Activated gamma-delta T cell treated with Interleukin-2 at 50 U/mL for 16 hours (primary cell): ENCODE results near the gene IL17RD.
"Not testable (repeated sequence)": the region's sequence is repeated elsewhere in the genome, so short reads cannot be mapped to it uniquely, and the experiment has no call there.

ENCODE experiments used
- DNase-seq: peaks from one replicate; pipeline ENCODE4 v3.0.0-alpha.2; 2020

IL17RD gene

DNA sequence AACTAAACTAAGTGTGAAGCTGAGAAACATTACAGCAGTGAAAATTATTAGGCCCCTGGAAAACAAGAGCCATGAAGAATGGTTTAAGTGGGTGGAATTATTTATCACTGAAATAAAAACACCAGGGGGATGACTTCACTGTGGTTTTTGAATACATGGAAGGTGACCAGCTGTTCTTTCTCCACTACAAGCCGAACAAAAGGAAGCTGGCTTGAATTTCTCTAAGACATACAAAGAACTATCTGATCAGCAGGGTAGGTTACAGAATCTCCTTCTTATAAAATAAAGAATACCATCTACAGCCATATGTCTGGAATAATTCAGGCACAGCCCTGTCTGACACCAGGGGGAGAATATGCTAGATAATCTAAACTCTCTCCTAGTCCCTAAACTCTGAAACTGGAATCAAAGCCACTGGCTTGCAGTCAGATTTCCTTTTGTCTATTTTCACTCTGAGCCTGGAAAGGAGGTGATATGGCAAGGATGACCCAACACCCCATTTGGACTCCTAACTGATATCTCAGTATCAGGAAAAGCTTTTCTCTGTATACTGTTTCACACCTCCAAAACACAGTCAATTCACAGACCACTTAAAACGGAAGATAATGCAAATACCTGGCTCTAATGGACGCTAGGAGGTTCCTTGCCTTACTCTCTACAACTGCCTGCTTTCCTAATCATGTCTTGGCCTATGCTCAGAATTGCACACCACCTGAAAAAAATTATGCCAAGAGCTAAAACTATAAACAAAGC, 73.5 kb downstream of the IL17RD start:
- DNase-seq: no peak

DNA sequence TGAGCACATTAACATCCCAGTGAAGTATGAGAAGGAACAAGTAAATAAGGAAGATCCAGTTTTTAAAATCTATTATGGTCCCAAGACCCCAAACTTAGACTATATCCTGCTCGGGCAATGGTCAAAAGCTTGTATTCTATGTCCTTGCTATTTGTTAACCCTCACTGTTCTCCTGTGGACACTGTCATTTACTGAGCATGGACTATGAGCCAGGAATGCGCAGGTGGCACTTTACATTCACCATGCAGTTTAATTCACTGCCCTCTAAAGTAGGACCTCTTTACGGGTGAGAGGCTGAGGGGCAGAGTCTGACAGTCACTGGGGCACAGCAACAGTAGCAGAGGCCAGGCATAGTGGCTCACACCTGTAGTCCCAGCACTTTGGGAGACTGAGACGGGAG, 76.1 kb downstream of the IL17RD start:
- no peak for DNase-seq

GRCh38 chr3:57088503-57088902, 76.7 kb downstream of the IL17RD start:
- no peak for DNase-seq

- DNase-seq: no peak
Observed at GRCh38 chr3:57087361-57088092, 77.6 kb downstream of the IL17RD start.

GRCh38 chr3:57086201-57086600, 79.0 kb downstream of the IL17RD start:
- DNase-seq: no peak

GRCh38 chr3:57085211-57085610, 79.9 kb downstream of the IL17RD start:
- no peak for DNase-seq

- DNase-seq: not testable (repeated sequence)
Observed at GRCh38 chr3:57083266-57083995, 81.7 kb downstream of the IL17RD start.

GRCh38 chr3:57082481-57082880, 82.7 kb downstream of the IL17RD start:
- no peak for DNase-seq

- DNase-seq: no peak
Observed at GRCh38 chr3:57081173-57081572, 84.0 kb downstream of the IL17RD start.

DNA sequence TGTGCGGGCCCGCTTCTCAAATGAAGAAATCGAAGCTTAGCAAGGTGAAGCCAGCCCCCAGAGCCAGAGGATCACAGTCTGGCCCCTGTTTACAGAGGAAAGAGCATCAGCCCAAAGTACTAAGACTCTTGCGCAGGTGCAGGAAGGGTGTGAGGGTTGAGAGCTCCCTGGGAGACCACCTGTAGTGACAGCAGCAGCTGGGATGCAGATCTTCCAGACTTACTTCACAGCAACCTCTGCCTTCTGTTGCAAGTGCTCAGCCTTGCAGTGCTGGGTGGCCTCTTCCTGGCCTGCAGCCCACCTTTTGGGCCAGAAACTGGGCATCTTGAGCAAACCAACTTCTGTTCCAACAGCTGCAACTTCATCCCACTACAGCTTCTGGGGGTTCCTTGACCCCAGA, 85.0 kb downstream of the IL17RD start:
- no peak for DNase-seq

DNA sequence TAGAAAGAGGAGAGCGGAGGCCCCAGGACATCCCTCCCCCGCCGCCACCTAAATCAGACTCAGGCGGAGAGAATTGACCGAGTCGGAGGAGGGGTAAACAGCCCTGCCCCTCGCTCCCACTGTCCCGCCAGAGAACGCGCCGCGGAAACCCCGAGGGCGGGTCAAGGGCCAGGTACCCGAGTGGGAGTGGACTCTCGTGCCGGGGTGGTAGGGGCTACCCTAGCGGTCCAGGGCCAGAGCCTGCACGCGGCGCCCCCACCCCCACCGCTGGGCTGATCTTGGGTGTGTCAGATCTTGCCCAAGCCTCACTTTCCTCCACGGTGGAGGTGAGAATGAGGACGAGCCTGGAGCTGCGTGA, 85.7 kb downstream of the IL17RD start:
- no peak for DNase-seq

DNA sequence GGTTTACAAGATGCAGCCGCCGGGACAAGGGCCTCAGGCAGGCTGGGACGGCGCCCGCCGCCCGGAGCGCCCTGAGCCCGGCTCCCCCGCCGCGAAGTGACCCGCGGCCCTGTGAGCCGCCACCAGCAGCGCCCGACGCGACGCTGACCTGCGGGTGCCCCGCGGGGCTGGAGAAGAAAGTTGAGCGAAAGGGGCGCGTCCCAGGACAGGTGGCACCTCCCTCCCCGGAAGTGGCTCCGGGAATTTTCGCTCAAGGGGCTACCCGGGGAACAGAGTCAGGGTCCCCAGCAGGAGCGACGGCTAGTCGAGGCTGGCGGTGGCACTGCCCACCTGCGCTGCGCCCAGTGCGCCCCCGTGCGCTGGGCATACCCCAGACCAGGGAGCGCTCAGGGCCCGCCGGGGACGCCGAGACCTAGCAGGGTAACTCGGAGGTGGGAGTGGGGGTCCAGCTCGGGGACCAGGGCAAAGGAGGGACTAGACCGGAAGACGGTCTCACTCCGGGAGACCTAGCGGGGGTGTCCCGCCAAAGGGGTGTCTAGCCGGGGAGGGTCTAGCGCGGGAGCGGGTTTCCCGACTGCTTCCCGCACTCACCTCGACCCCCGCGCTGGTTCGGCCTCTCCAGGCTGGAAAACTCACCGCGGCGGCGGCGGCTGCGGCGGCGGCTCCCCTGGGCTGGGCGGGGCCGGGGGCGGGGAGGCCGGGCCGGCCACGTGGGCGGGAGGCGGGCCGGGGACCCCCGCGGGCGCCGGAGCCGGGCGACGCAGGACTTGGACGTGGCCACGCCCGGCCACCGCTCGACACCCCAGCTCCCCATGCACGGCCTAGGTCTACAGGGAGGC, 86.3 kb downstream of the IL17RD start:
- no peak for DNase-seq

DNA sequence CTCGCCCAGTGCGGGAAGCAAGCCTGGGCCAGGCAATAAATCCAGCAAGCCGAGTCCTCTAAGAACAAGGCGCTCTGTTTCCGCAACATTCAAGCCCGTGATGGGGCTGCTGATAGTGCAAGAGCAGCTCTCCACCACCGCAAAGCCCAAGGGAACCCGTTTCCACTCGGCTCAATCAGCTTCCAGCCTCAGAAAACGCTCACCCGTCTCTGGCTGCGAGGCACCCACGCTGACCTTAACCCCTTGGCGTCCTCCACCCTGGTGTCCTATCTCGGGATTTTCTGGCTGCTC, 86.9 kb downstream of the IL17RD start:
- peak; percentile 9 for DNase-seq

DNA sequence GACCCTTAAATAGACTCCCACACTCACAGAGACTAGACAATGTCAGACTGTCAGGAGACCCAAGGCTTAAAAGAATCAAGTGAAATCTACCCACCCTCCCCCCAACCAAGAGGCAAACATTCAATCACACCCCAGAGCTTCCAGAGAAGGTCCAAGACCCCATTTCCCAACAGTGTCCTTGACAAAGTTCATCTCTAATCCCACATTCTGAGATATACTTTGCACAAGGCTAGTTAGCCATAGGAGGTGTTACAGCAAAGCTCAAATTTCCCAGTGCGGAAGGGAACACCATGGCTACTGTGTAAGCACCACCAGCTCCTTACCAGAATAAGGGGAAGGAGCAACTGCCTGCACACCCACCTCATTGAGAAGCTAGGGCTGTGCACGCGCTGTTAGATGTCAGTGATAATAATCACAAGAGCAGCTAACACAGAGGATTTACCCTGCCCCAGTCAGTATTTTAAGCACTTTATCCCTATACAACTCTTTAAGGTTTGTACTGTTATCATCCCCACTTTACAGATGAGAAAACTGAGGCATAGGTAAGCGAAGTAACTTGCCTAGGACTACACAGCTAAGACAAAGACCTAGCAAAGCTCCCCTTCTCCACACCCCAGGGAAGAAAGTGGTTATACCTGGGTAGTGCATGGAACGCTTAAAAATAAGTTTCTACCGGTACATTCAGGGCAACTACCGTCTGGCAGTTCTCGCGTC, 87.4 kb downstream of the IL17RD start:
- no peak for DNase-seq

- DNase-seq: no peak
Observed at GRCh38 chr3:57076422-57076951, 88.7 kb downstream of the IL17RD start.

DNA sequence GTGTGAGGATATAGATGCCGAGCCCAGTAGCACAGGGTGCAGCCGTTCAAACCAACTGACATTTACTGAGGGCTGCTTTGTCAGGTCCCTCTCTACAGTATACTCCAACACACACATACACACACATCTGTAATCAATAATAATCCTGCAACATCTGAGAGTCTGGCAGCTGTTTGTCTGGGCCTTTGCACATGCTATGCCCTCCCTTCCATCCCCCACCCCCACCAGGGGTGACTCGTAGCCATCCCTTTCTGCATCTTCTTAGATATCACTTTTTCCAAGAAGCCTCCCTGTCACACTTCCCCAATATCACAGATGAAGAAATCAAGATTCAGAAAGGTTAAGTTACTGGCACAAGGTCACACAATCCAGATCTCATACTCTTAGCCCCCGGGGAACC, 91.0 kb downstream of the IL17RD start:
- no peak for DNase-seq

DNA sequence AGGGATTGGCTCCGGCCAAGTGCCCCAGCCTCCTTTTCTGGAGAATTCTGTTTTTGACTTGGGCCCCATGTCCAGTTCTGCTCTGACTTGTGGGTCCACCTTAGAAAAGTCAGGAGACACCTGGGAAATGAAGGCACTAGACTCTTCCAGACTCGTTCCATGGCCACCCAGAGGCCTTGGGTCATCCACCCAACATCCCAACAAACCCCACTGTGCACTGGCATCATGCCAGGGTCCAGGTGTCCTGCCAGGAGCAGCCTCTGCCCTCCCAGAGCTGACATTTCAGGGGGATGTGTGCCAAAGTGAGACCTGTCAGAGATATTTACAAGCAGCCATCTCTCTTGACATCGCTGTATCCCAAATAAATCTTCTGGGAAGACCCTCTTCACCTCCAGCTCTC, 91.5 kb downstream of the IL17RD start:
- no peak for DNase-seq

GRCh38 chr3:57069503-57069902, 95.7 kb downstream of the IL17RD start:
- no peak for DNase-seq

- no peak for DNase-seq
Observed at GRCh38 chr3:57068437-57069089, 96.6 kb downstream of the IL17RD start.

GRCh38 chr3:57066471-57066870, 98.7 kb downstream of the IL17RD start:
- DNase-seq: no peak

- DNase-seq: no peak
Observed at GRCh38 chr3:57065588-57065987, 99.6 kb downstream of the IL17RD start.

DNA sequence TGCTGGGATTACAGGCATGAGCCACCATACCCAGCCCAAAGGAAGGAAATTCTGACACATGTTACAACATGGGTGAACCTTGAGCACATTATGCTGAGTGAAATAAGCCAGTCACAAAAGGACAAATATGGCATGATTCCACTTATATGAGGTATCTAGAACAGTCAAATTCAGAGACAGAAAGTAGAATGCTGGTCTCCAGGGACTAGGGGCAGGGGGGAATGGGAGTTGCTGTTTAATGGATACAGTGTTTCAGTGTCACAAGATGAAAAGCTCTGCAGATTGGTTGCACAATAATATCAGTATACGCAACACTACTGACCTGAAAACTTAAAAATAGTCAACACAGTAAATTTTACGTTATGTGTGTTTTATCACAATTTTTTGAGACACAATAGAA, 100.6 kb downstream of the IL17RD start:
- DNase-seq: no peak
